Activated CD8-positive, alpha-beta T cell treated with anti-CD3 and anti-CD28 coated beads for 36 hours (primary cell): Measurements from ENCODE around the gene GSK3B. TPM values are rescaled to one million over a fixed set of nuclear protein-coding genes. Genes with fewer than 3 reads are reported as not detected.

Experiments used
- ATAC-seq: fragments of 200-7000 bp; cut with Tn5 transposase; one replicate; pipeline ENCODE4 v1.10.0; 2021; ENCODE audit warnings: mild to moderate bottlenecking, moderate library complexity
- CTCF ChIA-PET: fragments of 350-600 bp; sonication (Branson Sonifier 250); formaldehyde crosslinking; loops from one replicate; lab custom pipeline; 2021; ENCODE audit warnings: antibody characterized with exemption; lab: Charles Lee
- POLR2A ChIA-PET: fragments of 350-600 bp; sonication (Branson Sonifier 250); formaldehyde crosslinking; loops from one replicate; lab custom pipeline; 2021; ENCODE audit warnings: antibody characterized with exemption; lab: Charles Lee
- DNase-seq: peaks from one replicate; pipeline ENCODE4 v3.0.0-alpha.2; 2020
- H3K27ac Mint-ChIP-seq: one replicate; pipeline ENCODE4 v1.8.0; 2021; ENCODE audit warnings: mild to moderate bottlenecking, mixed read lengths
- H3K27me3 Mint-ChIP-seq: one replicate; pipeline ENCODE4 v1.8.0; 2021; ENCODE audit warnings: mixed read lengths
- H3K36me3 Mint-ChIP-seq: one replicate; pipeline ENCODE4 v1.8.0; 2021; ENCODE audit warnings: low read depth, mixed read lengths
- H3K4me1 Mint-ChIP-seq: one replicate; pipeline ENCODE4 v1.8.0; 2021; ENCODE audit warnings: low read depth, mixed read lengths
- H3K4me3 Mint-ChIP-seq: one replicate; pipeline ENCODE4 v1.8.0; 2021; ENCODE audit warnings: mild to moderate bottlenecking, moderate library complexity, mixed read lengths
- H3K9me3 Mint-ChIP-seq: one replicate; pipeline ENCODE4 v1.8.0; 2021; ENCODE audit warnings: mixed read lengths
- intact Hi-C: fragments of 100-400 bp; cut with micrococcal nuclease; formaldehyde crosslinking; loops from one replicate; pipeline ENCODE4 v1.10.0; 2022
- total RNA-seq, 2 experiments: library from RNA; stranded (reverse); gene quantifications; one replicate each; pipeline ENCODE4 v1.2.3, GENCODE V29; 2021
- TF ChIP-seq, protein P1 (sequence below): fragments of 200-600 bp; IDR thresholded peaks from one replicate; pipeline ENCODE4 v1.8.0; 2022; ENCODE audit warnings: antibody characterized with exemption, mild to moderate bottlenecking

The GSK3B gene
- total RNA-seq, 2 experiments from 2014 or later: 29.0 to 32.1 TPM

DNA sequence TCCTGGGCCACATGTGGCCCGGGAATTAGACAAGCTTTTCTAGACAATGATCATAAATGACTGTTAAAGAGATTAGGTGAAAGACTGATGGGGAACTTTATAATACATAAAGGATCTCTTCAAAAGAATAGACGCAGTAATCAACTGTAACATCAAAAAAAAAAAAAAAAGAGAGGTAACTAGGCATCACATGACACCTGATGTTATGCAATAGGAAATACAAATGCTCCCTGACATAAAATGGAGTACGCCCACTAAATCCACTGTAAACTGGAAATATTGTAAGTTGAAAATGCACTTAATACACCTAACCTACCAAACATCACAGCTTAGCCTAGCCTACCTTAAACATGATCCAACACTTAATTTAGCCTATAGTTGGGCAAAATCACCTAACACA, 27.2 kb downstream of the GSK3B start:
- peaks cover 35% of the 10 kb centered on the region for H3K4me1 Mint-ChIP-seq
- H3K27ac Mint-ChIP-seq: no peak overlapping the region
- ATAC-seq: no peak
- POLR2A ChIA-PET: no interaction called here
- CTCF ChIA-PET: interaction anchor here (0.7 to 1.4 kb wide), 3 partner anchors 9 to 175 kb away, joined by 3 to 4 read pairs (median 3); no protein-coding TSS in a partner anchor
- TF ChIP-seq, protein P1, sequence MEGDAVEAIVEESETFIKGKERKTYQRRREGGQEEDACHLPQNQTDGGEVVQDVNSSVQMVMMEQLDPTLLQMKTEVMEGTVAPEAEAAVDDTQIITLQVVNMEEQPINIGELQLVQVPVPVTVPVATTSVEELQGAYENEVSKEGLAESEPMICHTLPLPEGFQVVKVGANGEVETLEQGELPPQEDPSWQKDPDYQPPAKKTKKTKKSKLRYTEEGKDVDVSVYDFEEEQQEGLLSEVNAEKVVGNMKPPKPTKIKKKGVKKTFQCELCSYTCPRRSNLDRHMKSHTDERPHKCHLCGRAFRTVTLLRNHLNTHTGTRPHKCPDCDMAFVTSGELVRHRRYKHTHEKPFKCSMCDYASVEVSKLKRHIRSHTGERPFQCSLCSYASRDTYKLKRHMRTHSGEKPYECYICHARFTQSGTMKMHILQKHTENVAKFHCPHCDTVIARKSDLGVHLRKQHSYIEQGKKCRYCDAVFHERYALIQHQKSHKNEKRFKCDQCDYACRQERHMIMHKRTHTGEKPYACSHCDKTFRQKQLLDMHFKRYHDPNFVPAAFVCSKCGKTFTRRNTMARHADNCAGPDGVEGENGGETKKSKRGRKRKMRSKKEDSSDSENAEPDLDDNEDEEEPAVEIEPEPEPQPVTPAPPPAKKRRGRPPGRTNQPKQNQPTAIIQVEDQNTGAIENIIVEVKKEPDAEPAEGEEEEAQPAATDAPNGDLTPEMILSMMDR: no peak
- H3K9me3 Mint-ChIP-seq: peaks cover 3% of the 10 kb centered on the region
- DNase-seq: no peak
- H3K36me3 Mint-ChIP-seq: peaks cover 21% of the 10 kb centered on the region
- intact Hi-C loops: no loop called here
- no peak overlapping the region for H3K4me3 Mint-ChIP-seq
- no peaks in the 10 kb centered on the region for H3K27me3 Mint-ChIP-seq

DNA sequence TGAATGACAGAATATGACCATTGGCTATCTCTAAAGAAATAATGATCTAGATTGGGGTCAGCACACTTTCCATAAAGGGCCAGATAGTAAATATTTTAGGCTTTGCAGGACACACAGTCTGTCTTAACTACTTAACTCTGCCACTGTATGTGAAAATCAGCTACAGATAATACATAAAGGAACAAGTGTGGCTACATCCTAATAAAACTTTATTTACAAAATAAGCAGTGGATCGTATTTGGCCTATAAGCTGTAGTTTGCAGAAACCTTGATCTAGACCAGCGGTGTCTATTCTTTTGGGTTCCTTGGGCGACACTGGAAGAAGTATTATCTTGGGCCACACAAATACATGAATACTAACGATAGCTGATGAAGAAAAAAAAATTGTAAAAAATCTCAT, 27.6 kb downstream of the GSK3B start:
- DNase-seq: no peak
- intact Hi-C loops: no loop called here
- POLR2A ChIA-PET: no interaction called here
- Mint-ChIP-seq H3K9me3 (peaks cover 3% of the 10 kb centered on the region), H3K27me3 (no peaks in the 10 kb centered on the region), H3K36me3 (peaks cover 21% of the 10 kb centered on the region), H3K4me3 (no peak overlapping the region), H3K4me1 (peaks cover 32% of the 10 kb centered on the region), H3K27ac (no peak overlapping the region)
- CTCF ChIA-PET: interaction anchor here (0.7 to 1.4 kb wide), 3 partner anchors 8 to 175 kb away, joined by 3 to 4 read pairs (median 3); no protein-coding TSS in a partner anchor
- no peak for ATAC-seq
- TF ChIP-seq, protein P1: no peak

DNA sequence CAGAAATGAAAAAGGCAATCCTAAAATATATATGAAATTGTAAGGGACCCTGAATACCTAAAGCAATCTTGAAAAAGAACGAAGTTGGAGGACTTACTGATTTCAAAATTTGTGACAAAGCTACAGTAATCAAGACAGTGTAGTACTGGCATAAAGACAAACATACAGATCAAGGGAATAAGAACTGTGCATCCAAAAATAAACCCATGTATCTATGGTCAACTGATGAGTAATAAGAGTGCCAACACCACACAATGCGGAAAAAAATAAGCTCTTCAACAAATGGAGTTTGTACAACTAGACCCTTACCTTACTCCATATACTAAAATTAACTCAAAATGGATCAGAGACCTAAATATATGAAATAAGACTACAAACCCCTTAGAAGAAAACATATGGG, 29.6 kb downstream of the GSK3B start:
- H3K4me3 Mint-ChIP-seq: no peak overlapping the region
- intact Hi-C loops: no loop called here
- TF ChIP-seq, protein P1: no peak

DNA sequence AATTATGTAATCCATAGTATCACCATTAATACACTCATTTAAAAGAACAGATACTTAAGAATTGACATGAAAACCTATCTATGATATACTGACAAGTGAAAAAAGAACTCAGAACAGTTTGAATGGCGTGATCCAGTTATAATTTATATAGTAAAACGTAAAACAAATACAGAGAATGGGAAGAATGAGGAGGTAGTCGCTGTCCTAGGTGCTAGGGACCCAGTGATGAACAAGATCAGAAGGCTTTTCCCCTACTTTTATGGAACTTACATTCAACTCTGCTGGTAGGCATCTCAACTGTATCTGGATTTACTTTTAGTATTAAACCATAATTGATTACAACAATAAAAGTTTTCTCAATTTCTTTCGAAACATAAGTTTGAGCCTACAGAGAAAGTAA, 31.8 kb downstream of the GSK3B start:
- no peak overlapping the region for H3K27ac Mint-ChIP-seq
- POLR2A ChIA-PET: no interaction called here
- peaks cover 17% of the 10 kb centered on the region for H3K36me3 Mint-ChIP-seq

More for the DNA sequence above, 29.6 kb downstream of the GSK3B start:
- CTCF ChIA-PET: no interaction called here
- no peak overlapping the region for H3K27ac Mint-ChIP-seq
- peaks cover 3% of the 10 kb centered on the region for H3K9me3 Mint-ChIP-seq
- H3K27me3 Mint-ChIP-seq: no peaks in the 10 kb centered on the region
- ATAC-seq: no peak
- peaks cover 35% of the 10 kb centered on the region for H3K4me1 Mint-ChIP-seq
- no peak for DNase-seq
- POLR2A ChIA-PET: no interaction called here
- peaks cover 21% of the 10 kb centered on the region for H3K36me3 Mint-ChIP-seq

More for the DNA sequence above, 31.8 kb downstream of the GSK3B start:
- Mint-ChIP-seq H3K4me1 (peaks cover 40% of the 10 kb centered on the region), H3K4me3 (no peak overlapping the region), H3K27me3 (no peaks in the 10 kb centered on the region), H3K9me3 (peaks cover 3% of the 10 kb centered on the region)
- CTCF ChIA-PET: no interaction called here
- intact Hi-C loops: no loop called here
- DNase-seq (no peak), ATAC-seq (no peak)
- TF ChIP-seq, protein P1: no peak
